ENCODE results near the gene MKLN1.
"Not testable (repeated sequence)": the region's sequence is repeated elsewhere in the genome, so short reads cannot be mapped to it uniquely, and the experiment has no call there.

MKLN1 gene

DNA sequence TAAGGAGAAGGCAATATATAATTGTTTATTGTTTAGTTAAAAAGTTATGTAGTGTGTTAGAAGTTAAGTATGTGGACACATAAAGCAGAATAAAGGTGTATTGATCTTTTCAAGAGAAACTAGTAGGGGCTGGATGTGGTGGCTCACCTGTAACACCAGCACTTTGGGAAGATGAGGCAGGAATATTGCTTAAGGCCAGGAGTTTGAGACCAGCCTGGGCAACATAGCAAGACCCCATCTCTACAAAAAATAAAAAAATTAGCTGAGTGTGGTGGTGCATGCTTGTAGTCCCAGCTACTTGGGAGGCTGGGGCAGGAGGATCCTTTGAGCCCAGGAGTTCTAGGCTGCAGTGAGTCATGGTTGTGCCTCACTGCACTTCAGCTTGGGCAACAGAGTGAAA lies 135.0 kb downstream of the MKLN1 start:
- not testable (repeated sequence) for DNase-seq (ENCODE audit: low spot score)

DNA sequence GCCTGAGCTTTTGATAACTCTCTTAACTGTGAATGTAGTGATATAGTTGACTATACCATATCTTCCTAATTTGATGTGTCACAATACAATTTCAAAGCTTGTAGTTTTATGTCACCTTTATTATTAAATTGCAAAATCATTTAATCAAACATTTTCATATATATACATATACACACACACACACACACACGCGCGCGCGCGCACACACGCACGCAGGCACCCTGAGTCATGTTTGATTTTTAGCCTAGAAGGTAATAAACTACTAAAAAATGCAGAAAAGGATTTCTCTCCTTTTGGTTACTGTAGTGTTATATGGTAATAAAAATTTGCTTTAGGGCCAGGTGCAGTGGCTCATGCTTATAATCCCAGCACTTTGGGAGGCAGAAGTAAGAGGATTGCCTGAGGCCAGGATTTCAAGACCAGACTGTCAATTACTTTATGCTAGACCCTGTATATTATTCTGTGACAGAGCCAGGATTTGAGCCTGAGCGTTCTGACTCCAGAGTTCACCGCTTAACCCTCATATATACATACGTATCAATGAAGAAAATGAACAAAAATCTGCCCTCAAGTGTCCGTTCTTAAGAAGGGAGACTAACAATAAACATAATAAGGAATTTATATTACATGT lies 139.2 kb downstream of the MKLN1 start:
- DNase-seq (ENCODE audit: low spot score): no peak

GRCh38 chr7:131467788-131468187 lies 140.1 kb downstream of the MKLN1 start:
- DNase-seq (ENCODE audit: low spot score): no peak

GRCh38 chr7:131471250-131472004 lies 143.8 kb downstream of the MKLN1 start:
- no peak for DNase-seq (ENCODE audit: low spot score)

GRCh38 chr7:131476740-131477139 lies 149.1 kb downstream of the MKLN1 start:
- no peak for DNase-seq (ENCODE audit: low spot score)

GRCh38 chr7:131480384-131481315 lies 153.0 kb downstream of the MKLN1 start:
- DNase-seq (ENCODE audit: low spot score): peak; percentile 26

DNA sequence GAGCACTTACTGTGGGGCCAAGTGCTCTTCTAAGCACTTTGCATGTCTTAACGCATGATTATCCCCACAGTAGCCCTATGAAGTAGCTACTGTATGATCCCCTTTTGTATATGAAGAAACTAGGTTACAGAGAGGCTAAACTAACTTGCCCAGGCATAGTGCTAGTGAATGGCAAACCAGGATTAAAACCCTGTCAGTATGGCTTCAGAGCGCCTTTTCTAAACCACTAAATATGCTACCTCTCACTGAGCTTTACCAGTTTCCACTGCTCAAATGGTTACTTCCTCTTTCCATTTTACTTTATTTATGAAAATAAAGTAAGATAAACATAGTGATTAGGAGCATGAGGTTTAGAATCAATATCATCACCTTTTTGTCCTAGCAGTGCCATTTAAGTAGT lies 155.1 kb downstream of the MKLN1 start:
- DNase-seq (ENCODE audit: low spot score): no peak

DNA sequence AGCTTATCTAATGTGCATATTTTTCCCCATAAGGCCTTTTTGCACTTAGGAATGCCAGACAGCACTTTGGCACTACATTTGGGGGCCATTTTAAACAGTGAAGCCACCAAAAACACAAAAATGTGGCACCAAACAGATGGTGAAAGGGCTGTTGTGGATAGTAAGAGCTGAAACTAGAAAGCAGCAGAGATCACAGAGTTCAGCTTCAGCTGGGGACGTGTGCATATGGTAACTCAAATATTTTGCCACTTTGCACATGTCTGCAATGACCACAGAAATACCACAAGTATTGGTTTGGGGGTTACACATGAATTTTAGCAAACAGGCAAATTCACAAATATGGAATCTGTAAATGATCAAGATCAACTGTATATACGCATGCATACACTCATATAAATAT lies 155.9 kb downstream of the MKLN1 start:
- DNase-seq (ENCODE audit: low spot score): no peak

- DNase-seq (ENCODE audit: low spot score): no peak
Measured at GRCh38 chr7:131486346-131486745, 158.7 kb downstream of the MKLN1 start.

DNA sequence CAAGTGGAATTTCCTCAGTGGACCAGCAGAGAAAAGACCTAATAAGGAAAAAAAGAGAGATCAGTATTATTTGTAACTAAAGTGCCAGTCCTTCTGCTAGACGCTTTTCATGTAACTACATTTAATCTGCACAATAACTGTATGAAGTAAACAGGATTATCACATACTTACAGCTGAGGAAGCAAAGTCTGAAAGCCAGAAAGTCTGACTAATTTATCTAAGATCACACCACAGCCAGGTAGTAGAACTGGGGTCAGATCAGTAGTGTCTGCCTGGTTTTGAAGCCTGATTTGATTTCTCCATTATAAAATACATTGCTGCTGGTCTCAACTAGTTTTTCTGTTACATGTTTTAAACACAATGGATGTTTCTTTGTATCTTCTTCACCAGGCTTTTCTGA lies 159.5 kb downstream of the MKLN1 start:
- no peak for DNase-seq (ENCODE audit: low spot score)

DNA sequence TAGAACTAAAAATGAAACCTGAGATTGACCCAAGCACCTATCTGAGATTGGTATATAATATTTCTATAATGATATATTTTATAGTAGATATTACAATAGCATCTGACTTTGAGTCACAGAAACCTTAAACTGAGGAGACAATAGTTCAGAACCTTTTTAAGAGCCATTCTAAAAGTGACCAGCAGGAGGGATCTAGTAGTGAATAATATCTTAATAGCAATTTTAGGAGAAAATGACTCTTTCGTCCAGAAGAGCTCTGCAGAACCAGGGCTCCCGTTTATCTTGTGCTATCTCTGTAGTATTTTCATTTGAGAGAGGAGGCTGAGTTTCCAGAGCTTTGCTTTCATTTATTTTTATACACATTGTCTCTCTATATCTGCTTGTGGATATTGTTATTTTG lies 160.7 kb downstream of the MKLN1 start:
- no peak for DNase-seq (ENCODE audit: low spot score)

GRCh38 chr7:131489196-131489595 lies 161.5 kb downstream of the MKLN1 start:
- no peak for DNase-seq (ENCODE audit: low spot score)

DNA sequence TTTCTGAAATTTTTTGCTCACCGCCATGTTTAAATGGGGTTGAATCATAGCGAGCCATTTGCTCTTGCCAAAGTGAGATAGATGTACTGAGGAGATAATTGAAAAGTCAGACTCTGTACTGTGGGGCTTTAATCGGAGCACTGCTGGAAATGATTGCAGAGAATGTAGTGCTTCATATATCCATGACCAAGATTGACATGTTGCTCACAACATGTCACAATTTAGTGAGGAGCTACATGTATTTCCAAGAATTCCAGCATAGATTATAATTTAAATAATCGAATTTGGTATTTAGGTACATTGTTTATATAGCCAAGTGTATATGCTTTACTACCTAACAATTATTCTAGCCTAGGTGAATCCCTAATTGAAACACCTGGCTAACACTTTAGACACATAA lies 162.2 kb downstream of the MKLN1 start:
- no peak for DNase-seq (ENCODE audit: low spot score)

DNA sequence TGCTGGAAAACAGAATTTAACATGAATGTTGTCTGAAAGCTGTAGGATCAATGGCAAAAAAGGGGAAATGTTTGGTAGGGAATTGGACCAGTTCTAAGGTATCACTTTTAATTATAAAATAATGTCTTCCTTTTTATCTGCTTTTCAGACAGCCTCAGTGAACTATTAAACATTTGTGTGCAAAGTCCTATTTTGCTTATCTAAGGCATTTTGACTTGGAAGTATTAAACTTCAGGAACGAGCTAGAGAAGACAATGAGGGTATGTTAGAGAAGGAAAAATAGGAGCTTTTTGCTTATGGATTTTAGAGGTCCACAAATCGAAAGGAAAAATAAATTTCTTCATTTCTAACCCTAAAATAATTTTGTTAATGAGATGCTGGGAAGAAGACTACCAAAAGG lies 165.4 kb downstream of the MKLN1 start:
- no peak for DNase-seq (ENCODE audit: low spot score)

- no peak for DNase-seq (ENCODE audit: low spot score)
Measured at GRCh38 chr7:131493581-131493980, 165.9 kb downstream of the MKLN1 start.

- DNase-seq (ENCODE audit: low spot score): no peak
Measured at GRCh38 chr7:131494182-131494581, 166.5 kb downstream of the MKLN1 start.

DNA sequence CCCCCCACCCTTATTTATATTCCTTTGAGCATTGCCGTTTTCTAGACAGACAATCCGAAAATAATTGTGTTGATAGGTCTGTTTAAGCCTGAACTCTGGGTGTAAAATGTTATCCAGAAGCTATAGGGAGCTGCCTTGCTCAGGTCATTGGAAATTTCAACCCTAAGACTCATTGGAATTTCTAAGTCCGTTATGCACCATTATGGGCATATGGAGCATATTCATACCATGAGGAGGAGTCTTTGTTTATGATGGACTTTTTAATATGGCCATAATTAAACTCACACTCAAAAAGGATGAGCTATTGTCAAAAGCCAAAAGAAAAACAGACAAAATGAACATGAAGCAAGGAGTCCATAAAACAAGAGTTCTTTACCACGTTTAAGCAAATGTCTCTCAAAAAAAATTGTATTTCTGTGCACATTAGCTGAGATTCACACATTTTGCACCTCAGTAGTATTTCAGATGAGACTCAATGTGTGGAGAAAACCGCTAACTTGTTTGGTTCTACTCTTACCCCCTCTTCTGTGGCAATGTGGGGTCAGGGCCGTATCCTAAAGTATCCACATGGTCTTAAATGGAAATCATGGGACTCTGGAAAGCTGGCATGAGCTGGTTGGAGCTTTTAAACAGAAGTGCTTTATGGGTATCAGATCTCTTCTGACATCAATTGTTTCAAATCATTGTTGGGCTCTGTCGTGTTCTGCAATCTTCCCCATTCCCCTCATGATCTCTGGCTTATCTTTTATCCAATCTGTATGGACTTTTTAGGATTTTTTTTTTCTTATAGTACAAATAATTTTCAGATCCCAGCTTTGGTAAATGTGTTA lies 168.2 kb downstream of the MKLN1 start:
- no peak for DNase-seq (ENCODE audit: low spot score)

DNA sequence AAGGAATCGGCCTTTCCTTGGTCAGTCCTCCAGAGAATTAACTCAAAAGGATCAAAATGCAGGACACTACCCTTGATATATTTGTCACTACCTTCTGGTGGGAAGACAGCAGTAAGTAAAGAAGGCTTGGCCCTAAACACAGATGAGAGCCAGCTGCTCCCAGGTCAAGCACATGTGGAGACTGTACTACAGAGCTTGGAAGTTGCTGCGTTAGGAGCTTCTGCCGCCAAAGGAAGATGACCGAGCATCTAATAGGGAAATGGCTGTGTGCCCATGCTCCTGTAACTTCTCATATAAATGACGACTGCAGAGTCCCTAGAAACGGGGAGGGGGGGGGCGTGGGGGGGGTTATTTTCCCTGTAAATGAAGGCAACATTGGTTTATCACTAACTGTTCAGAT lies 169.8 kb downstream of the MKLN1 start:
- DNase-seq (ENCODE audit: low spot score): no peak

GRCh38 chr7:131498237-131498885 lies 170.7 kb downstream of the MKLN1 start:
- DNase-seq (ENCODE audit: low spot score): peak; percentile 52

- no peak for DNase-seq (ENCODE audit: low spot score)
Measured at GRCh38 chr7:131499801-131500200, 172.1 kb downstream of the MKLN1 start.

DNA sequence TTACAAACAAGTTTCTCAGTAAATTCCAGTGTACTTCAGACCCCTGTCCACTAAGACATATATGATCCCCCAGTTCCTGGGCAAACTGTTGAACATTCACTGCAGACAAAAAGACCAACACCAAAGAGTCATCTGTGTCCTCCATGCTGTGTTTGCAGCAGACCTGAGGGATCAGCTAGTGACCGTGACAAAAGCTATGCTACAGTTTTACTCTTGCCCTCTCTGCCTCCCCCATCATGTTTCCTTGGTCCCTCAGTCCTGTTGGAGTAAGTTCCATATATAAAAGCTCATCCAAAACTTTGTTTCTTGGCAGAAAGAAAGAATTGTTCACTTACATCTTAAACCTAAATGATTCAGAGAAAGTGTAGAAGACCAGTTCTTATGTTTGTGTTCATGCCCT lies 172.7 kb downstream of the MKLN1 start:
- DNase-seq (ENCODE audit: low spot score): no peak
